ENCODE data around the gene ADD1.
A peak's percentile ranks its signal among the peaks of the same experiment; 100 is the strongest.

Gene ADD1

GRCh38 chr4:2813446-2814405 is 29.9 kb upstream of the ADD1 start:
- Histone ChIP-seq H3K27me3 (peaks cover 16% of the 10 kb centered on the region), H3K27ac (peak overlapping the region; percentile 99), H3K4me2 (peak overlapping the region; percentile 98), H3K9ac (peak overlapping the region; percentile 87), H3K4me1 (peaks cover 89% of the 10 kb centered on the region), H3K36me3 (peaks cover 3% of the 10 kb centered on the region; the same call in 1 of the 2 replicates), H3K9me3 (no peaks in the 10 kb centered on the region), H3K4me3 (peak overlapping the region; percentile 66), H4K20me1 (peaks cover 46% of the 10 kb centered on the region)
- no peak for TF ChIP-seq Cebpa-rat (IDR thresholded peaks at IDR 0.05)

GRCh38 chr4:2814627-2815270 is 28.9 kb upstream of the ADD1 start:
- H4K20me1 ChIP-seq = peaks cover 55% of the 10 kb centered on the region
- 0 out of 2 replicates have a peak overlapping the region, but pooled peaks have one; percentile 21 for H3K27ac ChIP-seq
- H3K4me2 ChIP-seq = peak overlapping the region; percentile 98
- H3K9me3 ChIP-seq = no peaks in the 10 kb centered on the region
- peaks cover 16% of the 10 kb centered on the region for H3K27me3 ChIP-seq
- peaks cover 93% of the 10 kb centered on the region for H3K4me1 ChIP-seq
- peaks cover 3% of the 10 kb centered on the region; the same call in 1 of the 2 replicates for H3K36me3 ChIP-seq
- H3K9ac ChIP-seq = no peak overlapping the region
- H3K4me3 ChIP-seq = no peak overlapping the region
- no peak for TF ChIP-seq Cebpa-rat (IDR thresholded peaks at IDR 0.05)

GRCh38 chr4:2816401-2816954 is 27.2 kb upstream of the ADD1 start:
- TF ChIP-seq Cebpa-rat (IDR thresholded peaks at IDR 0.05) = no peak
- Histone ChIP-seq H3K9me3 (no peaks in the 10 kb centered on the region), H3K27ac (no peak overlapping the region), H3K4me2 (peak overlapping the region; percentile 88), H3K4me1 (peaks cover 88% of the 10 kb centered on the region), H3K36me3 (peaks cover 19% of the 10 kb centered on the region), H4K20me1 (peaks cover 73% of the 10 kb centered on the region), H3K27me3 (peaks cover 16% of the 10 kb centered on the region), H3K9ac (no peak overlapping the region), H3K4me3 (no peak overlapping the region)

GRCh38 chr4:2817137-2817536 is 26.5 kb upstream of the ADD1 start:
- H3K4me2 ChIP-seq = peak overlapping the region; percentile 88
- H3K4me3 ChIP-seq = peak overlapping the region; percentile 78
- no peak for TF ChIP-seq Cebpa-rat (IDR thresholded peaks at IDR 0.05)
- H3K36me3 ChIP-seq = peaks cover 26% of the 10 kb centered on the region
- no peaks in the 10 kb centered on the region for H3K9me3 ChIP-seq
- H3K4me1 ChIP-seq = peaks cover 84% of the 10 kb centered on the region
- H3K27ac ChIP-seq = no peak overlapping the region
- H3K27me3 ChIP-seq = peaks cover 16% of the 10 kb centered on the region
- no peak overlapping the region for H3K9ac ChIP-seq
- H4K20me1 ChIP-seq = peaks cover 79% of the 10 kb centered on the region

GRCh38 chr4:2817701-2818350 is 25.8 kb upstream of the ADD1 start:
- TF ChIP-seq Cebpa-rat (IDR thresholded peaks at IDR 0.05) = no peak
- no peaks in the 10 kb centered on the region for H3K9me3 ChIP-seq
- peak overlapping the region; percentile 78 for H3K4me3 ChIP-seq
- peak overlapping the region; percentile 88 for H3K4me2 ChIP-seq
- peak overlapping the region; percentile 93 for H3K27ac ChIP-seq
- peaks cover 16% of the 10 kb centered on the region for H3K27me3 ChIP-seq
- peak overlapping the region; percentile 89 for H3K9ac ChIP-seq
- peaks cover 33% of the 10 kb centered on the region for H3K36me3 ChIP-seq
- peaks cover 86% of the 10 kb centered on the region for H4K20me1 ChIP-seq
- H3K4me1 ChIP-seq = peaks cover 81% of the 10 kb centered on the region

GRCh38 chr4:2818351-2818939 is 25.2 kb upstream of the ADD1 start:
- H3K4me3 ChIP-seq = peak overlapping the region; percentile 78
- no peak for TF ChIP-seq Cebpa-rat (IDR thresholded peaks at IDR 0.05)
- peaks cover 88% of the 10 kb centered on the region for H4K20me1 ChIP-seq
- peak overlapping the region; percentile 89 for H3K9ac ChIP-seq
- H3K4me2 ChIP-seq = peak overlapping the region; percentile 88
- H3K9me3 ChIP-seq = no peaks in the 10 kb centered on the region
- peaks cover 39% of the 10 kb centered on the region for H3K36me3 ChIP-seq
- peak overlapping the region; percentile 93 for H3K27ac ChIP-seq
- peaks cover 77% of the 10 kb centered on the region for H3K4me1 ChIP-seq
- peaks cover 16% of the 10 kb centered on the region for H3K27me3 ChIP-seq

- H3K36me3 ChIP-seq = peaks cover 50% of the 10 kb centered on the region
- peaks cover 16% of the 10 kb centered on the region for H3K27me3 ChIP-seq
- peak overlapping the region; percentile 78 for H3K4me3 ChIP-seq
- H3K9ac ChIP-seq = peak overlapping the region; percentile 89; the same call in 1 of the 2 replicates
- peaks cover 88% of the 10 kb centered on the region for H4K20me1 ChIP-seq
- no peak overlapping the region for H3K27ac ChIP-seq
- no peak for TF ChIP-seq Cebpa-rat (IDR thresholded peaks at IDR 0.05)
- peaks cover 73% of the 10 kb centered on the region for H3K4me1 ChIP-seq
- H3K4me2 ChIP-seq = peak overlapping the region; percentile 88
- no peaks in the 10 kb centered on the region for H3K9me3 ChIP-seq
These were observed 24.1 kb upstream of the ADD1 start for GRCh38 chr4:2819244-2820215.

Measured in BLaER1 (cell line).